Measurements from ENCODE around the gene CLECL1. TPM values are rescaled to one million over a fixed set of nuclear protein-coding genes. Genes with fewer than 3 reads are reported as not detected.
"Not testable (repeated sequence)": the region's sequence is repeated elsewhere in the genome, so short reads cannot be mapped to it uniquely, and the experiment has no call there.

The CLECL1 gene
- total RNA-seq, 1 experiment from 2014 or later, result not detected

GRCh38 chr12:9695661-9696060 is 37.2 kb downstream of the CLECL1 start:
- DNase-seq (ENCODE audit: low read depth), result not testable (repeated sequence)

DNA sequence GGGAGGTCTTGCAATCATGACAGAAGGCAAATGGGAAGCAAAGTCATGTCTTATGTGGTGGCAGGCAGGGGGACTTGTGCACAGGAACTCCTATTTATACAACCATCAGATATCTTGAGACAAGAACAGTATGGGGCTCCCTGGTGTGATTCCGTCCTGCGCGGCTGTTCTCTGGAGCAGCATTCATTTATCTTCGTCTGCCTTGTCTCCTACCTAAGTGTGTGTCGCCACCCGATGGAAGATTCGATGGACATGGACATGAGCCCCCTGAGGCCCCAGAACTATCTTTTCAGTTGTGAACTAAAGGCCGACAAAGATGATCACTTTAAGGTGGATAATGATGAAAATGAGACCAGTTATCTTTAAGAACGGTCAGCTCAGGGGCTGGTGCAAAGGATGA is 37.7 kb downstream of the CLECL1 start:
- DNase-seq (ENCODE audit: low read depth), result not testable (repeated sequence)

- no peak for DNase-seq (ENCODE audit: low read depth)
These were observed 38.7 kb downstream of the CLECL1 start for GRCh38 chr12:9694241-9694640.

GRCh38 chr12:9692909-9693308 is 40.0 kb downstream of the CLECL1 start:
- no peak for DNase-seq (ENCODE audit: low read depth)

- peak; percentile 72 for DNase-seq (ENCODE audit: low read depth)
These were observed 45.7 kb downstream of the CLECL1 start for GRCh38 chr12:9687228-9687627.

- no peak for DNase-seq (ENCODE audit: low read depth)
These were observed 47.0 kb downstream of the CLECL1 start for GRCh38 chr12:9685915-9686314.

DNA sequence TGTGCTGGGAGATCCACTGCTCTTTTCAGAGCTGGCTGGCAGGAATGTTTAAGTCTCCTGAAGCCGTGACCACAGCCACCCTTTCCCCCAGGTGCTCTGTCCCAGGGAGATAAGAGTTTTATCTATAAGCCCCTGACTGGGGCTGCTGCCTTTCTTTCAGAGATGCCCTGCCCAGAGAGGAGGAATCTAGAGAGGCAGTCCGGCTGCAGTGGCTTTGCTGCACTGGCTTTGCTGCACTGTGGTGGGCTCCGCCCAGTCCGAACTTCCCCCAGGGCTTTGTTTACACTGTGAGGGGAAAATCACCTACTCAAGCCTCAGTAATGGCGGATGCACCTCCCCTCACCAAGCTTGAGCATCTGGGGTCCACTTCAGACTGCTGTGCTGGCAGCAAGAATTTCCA is 47.5 kb downstream of the CLECL1 start:
- DNase-seq (ENCODE audit: low read depth), result not testable (repeated sequence)

DNA sequence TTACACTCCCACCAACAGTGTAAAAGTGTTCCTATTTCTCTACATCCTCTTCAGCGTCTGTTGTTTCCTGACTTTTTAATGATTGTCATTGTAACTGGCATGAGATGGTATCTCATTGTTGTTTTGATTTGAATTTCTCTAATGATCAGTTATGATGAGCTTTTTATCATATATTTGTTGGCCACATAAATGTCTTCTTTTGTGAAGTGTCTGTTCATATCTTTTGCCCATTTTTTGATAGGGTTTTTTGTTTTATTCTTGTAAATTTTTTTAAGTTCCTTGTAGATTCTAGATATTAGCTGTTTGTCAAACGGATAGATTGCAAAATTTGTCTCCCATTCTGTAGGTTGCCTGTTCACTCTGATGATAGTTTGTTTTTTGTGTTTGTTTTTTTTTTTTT is 49.9 kb downstream of the CLECL1 start:
- DNase-seq (ENCODE audit: low read depth), result not testable (repeated sequence)

- not testable (repeated sequence) for DNase-seq (ENCODE audit: low read depth)
These were observed 50.4 kb downstream of the CLECL1 start for GRCh38 chr12:9682508-9682907.

DNA sequence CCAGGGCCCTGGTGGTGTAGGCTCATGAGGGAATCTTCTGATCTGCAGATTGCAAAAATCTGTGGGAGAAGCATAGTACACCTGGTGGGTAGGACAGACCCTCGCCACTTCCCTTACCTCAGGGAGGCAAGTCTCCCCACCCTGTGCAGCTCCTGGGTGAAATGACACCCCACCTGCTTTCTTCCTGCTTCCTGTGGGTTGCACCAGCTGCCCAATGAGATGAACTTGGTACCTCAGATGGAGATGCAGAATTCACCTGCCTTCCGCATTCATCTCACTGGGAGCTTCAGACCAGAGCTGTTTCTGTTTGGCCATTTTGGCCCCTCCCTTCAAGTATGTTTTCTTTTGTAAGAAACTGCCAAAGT is 58.7 kb downstream of the CLECL1 start:
- DNase-seq (ENCODE audit: low read depth), result no peak

DNA sequence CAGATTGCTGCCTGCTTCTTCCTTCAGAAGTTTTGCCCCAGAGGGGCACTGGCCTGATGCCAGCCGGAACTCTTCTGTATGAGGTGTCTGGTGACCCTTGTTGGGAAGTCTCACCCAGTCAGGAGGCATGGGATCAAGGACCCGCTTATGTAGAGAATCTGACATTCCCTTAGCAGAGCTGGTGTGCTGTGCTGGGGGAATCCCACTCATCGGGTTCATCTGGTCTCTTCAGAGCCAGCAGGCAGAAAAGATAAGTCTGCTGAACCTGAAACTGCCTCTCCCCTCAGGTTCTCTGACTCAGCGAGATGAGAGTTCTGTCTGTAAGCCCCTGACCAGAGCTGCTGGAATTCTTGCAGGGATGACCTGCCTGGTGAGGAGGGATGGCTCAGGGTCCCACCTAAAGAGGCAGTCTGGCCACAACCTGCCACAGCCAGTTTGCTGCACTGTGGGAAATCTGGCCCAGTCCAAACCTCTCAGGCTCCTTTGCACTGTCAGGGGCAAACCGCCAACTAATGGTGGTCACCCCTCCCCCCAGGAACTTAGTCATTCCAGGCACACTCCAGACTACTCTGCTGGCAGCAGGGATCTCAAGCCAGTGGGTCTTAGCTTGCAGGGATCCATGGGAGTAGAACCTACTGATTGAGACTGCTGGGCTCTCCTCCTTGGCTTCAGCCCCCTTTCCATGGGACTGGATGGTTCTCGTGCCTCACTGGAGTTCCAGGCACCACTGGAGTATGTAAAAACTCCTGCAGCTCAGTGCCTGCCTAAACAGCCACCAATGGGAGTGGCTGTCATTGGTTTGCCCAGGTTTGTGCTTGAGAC is 59.3 kb downstream of the CLECL1 start:
- peak; percentile 79 for DNase-seq (ENCODE audit: low read depth)

Other genes with a start within 250 kb of the CLECL1 start
- not detected in 2 replicates for gene KLRB1, start 125.2 kb downstream of the CLECL1 start, total RNA-seq (2014; rRNA removed; shearing (Covaris generic))
- 0.34 and 0.39 TPM in 2 replicates for gene CLEC2D, start 63.4 kb downstream of the CLECL1 start, total RNA-seq (2014; rRNA removed; shearing (Covaris generic))
- 0.12 and 0.57 TPM in 2 replicates for gene CD69, start 27.8 kb upstream of the CLECL1 start, total RNA-seq (2014; rRNA removed; shearing (Covaris generic))
- not detected in 2 replicates for gene KLRF1, start 94.4 kb upstream of the CLECL1 start, total RNA-seq (2014; rRNA removed; shearing (Covaris generic))
- gene CLEC2B, start 136.3 kb upstream of the CLECL1 start, total RNA-seq (2014; rRNA removed; shearing (Covaris generic)), result 0.60 and 1.3 TPM in 2 replicates
- gene KLRF2, start 148.4 kb upstream of the CLECL1 start, total RNA-seq (2014; rRNA removed; shearing (Covaris generic)), result not detected in 2 replicates
- not detected in 2 replicates for gene CLEC2A, start 199.3 kb upstream of the CLECL1 start, total RNA-seq (2014; rRNA removed; shearing (Covaris generic))
- not detected in 2 replicates for gene CLEC12A, start 238.3 kb upstream of the CLECL1 start, total RNA-seq (2014; rRNA removed; shearing (Covaris generic))